Astrocyte (in vitro differentiated cells and primary cell): Measurements from ENCODE around the gene TRPM8. TPM values are rescaled to one million over a fixed set of nuclear protein-coding genes. Genes with fewer than 3 reads are reported as not detected.
A peak's percentile ranks its signal among the peaks of the same experiment; 100 is the strongest.

Experiments
- DNase-seq: peaks from one replicate; pipeline ENCODE4 v3.0.0-alpha.2; 2010; ENCODE audit warnings: low read depth
- FAIRE-seq: peaks from 2 replicates; lab custom pipeline; 2011; peaks lifted over from hg19 to GRCh38; lab: Jason Lieb, UNC
- H2AFZ ChIP-seq: 2 replicates; pipeline ENCODE4 v1.6.0; 2012; ENCODE audit warnings: low read depth, low read length, inconsistent platforms
- H3K27ac ChIP-seq: 2 replicates; pipeline ENCODE4 v1.5.1; 2011; ENCODE audit warnings: low read depth, low read length, inconsistent platforms
- H3K27me3 ChIP-seq: 2 replicates; pipeline ENCODE4 v1.6.0; 2011; ENCODE audit warnings: low read length, inconsistent platforms; ENCODE audit not compliant: insufficient read depth
- H3K36me3 ChIP-seq: 2 replicates; pipeline ENCODE4 v1.5.1; 2011; ENCODE audit warnings: low read length, inconsistent platforms; ENCODE audit not compliant: insufficient read depth
- H3K4me1 ChIP-seq: 2 replicates; pipeline ENCODE4 v1.5.1; 2011; ENCODE audit warnings: low read length, inconsistent platforms; ENCODE audit not compliant: insufficient read depth
- H3K4me2 ChIP-seq: 2 replicates; pipeline ENCODE4 v1.6.0; 2012; ENCODE audit warnings: low read length, inconsistent platforms
- H3K4me3 ChIP-seq: 2 replicates; pipeline ENCODE4 v1.5.1; 2011; ENCODE audit warnings: low read depth, mild to moderate bottlenecking, low read length, inconsistent platforms; ENCODE audit not compliant: insufficient read depth
- H3K79me2 ChIP-seq: 2 replicates; pipeline ENCODE4 v1.6.0; 2012; ENCODE audit warnings: mild to moderate bottlenecking, low read length, inconsistent platforms; ENCODE audit not compliant: insufficient read depth
- H3K9ac ChIP-seq: 2 replicates; pipeline ENCODE4 v1.6.0; 2012; ENCODE audit warnings: mild to moderate bottlenecking, low read length, inconsistent platforms
- H3K9me3 ChIP-seq: 2 replicates; pipeline ENCODE4 v1.5.1; 2012; ENCODE audit warnings: low read depth, mild to moderate bottlenecking, low read length, inconsistent platforms; ENCODE audit not compliant: insufficient read depth
- H4K20me1 ChIP-seq: 2 replicates; pipeline ENCODE4 v1.6.0; 2012; ENCODE audit warnings: low read length, inconsistent platforms; ENCODE audit not compliant: insufficient read depth
- H3K27ac Mint-ChIP-seq: one replicate; pipeline ENCODE4 v1.8.0; 2021; ENCODE audit warnings: mild to moderate bottlenecking, mixed read lengths; ENCODE audit not compliant: unreplicated experiment
- H3K27me3 Mint-ChIP-seq: one replicate; pipeline ENCODE4 v1.8.0; 2021; ENCODE audit warnings: low read depth, mixed read lengths; ENCODE audit not compliant: unreplicated experiment
- H3K36me3 Mint-ChIP-seq: one replicate; pipeline ENCODE4 v1.8.0; 2021; ENCODE audit warnings: low read depth, mixed read lengths; ENCODE audit not compliant: unreplicated experiment
- H3K4me1 Mint-ChIP-seq: one replicate; pipeline ENCODE4 v1.8.0; 2021; ENCODE audit warnings: low read depth, mixed read lengths; ENCODE audit not compliant: unreplicated experiment
- H3K4me3 Mint-ChIP-seq: one replicate; pipeline ENCODE4 v1.8.0; 2021; ENCODE audit warnings: mild to moderate bottlenecking, moderate library complexity, mixed read lengths; ENCODE audit not compliant: unreplicated experiment
- H3K9me3 Mint-ChIP-seq: one replicate; pipeline ENCODE4 v1.8.0; 2021; ENCODE audit warnings: mild to moderate bottlenecking, mixed read lengths; ENCODE audit not compliant: unreplicated experiment
- EZH2 ChIP-seq: IDR thresholded peaks from 2 replicates; pipeline ENCODE4 v1.6.1; 2012; ENCODE audit warnings: mild to moderate bottlenecking, low read length, inconsistent platforms; ENCODE audit not compliant: insufficient read depth
- total RNA-seq: library from RNA; stranded (reverse); gene quantifications from 2 replicates; pipeline ENCODE4 v1.2.1, GENCODE V29; 2021
- TF ChIP-seq, protein P1 (sequence below): IDR thresholded peaks from 2 replicates; pipeline ENCODE4 v1.5.1; 2011; ENCODE audit warnings: low read depth, mild to moderate bottlenecking, inconsistent platforms, low read length, moderate library complexity; ENCODE audit not compliant: insufficient read depth

The TRPM8 gene
- total RNA-seq, 1 donor from 2014 or later: 0.95 TPM

DNA sequence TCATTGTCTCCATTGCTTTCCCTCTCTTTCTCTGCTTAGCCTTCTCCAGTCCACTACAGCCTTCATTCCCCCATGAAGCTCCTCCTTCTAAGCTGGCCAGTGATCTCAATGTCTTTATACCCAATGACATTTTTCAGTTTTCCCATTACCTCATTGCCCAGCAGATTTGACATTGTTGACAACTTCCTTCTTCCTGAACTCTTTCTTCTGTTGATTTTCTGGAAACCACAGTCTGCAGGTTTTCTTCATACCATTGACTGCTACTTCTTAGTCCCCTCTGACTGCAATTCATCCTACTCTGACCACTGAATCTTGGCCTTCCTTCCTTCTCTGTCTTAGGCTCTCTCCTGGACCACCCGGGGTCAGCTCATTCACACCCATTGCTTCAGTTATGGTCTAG, 110.5 kb downstream of the TRPM8 start:
- Mint-ChIP-seq H3K36me3 (peaks cover 4% of the 10 kb centered on the region), H3K27me3 (peaks cover 14% of the 10 kb centered on the region)
- no peak for FAIRE-seq

DNA sequence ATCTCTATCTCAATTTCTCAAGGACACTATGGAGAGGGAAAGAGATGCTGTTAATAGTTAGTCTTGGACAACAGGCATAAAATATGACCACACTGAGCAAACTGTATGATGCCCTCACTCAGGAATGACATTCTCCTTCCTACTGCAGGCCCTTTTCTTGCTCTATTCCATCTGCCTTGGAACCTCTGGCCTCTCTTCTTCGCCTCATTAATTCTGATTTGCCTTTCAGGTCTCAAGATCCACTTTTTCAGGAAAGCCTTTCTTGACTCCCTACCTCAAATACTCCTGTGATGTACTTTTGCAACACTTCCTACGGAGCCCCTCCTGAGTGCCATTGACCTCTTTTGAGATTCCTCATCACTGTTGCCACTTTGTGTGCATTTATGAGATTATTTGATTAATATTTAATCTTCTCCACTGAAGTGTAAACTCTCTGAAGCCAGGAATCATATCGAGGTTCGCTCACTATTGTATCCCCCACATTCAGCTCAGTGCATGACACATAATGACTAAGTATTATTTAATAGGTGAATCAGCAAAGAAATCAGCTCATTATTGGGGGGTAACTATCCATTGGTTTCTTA, 112.1 kb downstream of the TRPM8 start:
- Histone ChIP-seq H3K27me3 (peaks cover 2% of the 10 kb centered on the region), H4K20me1 (no peaks in the 10 kb centered on the region), H3K4me2 (no peak overlapping the region), H3K9me3 (no peaks in the 10 kb centered on the region), H3K4me1 (peaks cover 24% of the 10 kb centered on the region), H3K9ac (no peak overlapping the region), H3K4me3 (no peak overlapping the region), H2AFZ (no peak overlapping the region), H3K27ac (no peak overlapping the region), H3K36me3 (no peaks in the 10 kb centered on the region), H3K79me2 (no peaks in the 10 kb centered on the region)
- TF ChIP-seq, protein P1, sequence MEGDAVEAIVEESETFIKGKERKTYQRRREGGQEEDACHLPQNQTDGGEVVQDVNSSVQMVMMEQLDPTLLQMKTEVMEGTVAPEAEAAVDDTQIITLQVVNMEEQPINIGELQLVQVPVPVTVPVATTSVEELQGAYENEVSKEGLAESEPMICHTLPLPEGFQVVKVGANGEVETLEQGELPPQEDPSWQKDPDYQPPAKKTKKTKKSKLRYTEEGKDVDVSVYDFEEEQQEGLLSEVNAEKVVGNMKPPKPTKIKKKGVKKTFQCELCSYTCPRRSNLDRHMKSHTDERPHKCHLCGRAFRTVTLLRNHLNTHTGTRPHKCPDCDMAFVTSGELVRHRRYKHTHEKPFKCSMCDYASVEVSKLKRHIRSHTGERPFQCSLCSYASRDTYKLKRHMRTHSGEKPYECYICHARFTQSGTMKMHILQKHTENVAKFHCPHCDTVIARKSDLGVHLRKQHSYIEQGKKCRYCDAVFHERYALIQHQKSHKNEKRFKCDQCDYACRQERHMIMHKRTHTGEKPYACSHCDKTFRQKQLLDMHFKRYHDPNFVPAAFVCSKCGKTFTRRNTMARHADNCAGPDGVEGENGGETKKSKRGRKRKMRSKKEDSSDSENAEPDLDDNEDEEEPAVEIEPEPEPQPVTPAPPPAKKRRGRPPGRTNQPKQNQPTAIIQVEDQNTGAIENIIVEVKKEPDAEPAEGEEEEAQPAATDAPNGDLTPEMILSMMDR: no peak
- TF ChIP-seq EZH2: no peak
- H3K27me3 Mint-ChIP-seq: peaks cover 14% of the 10 kb centered on the region
- DNase-seq: peak; percentile 71
- H3K27ac Mint-ChIP-seq: no peak overlapping the region
- peaks cover 8% of the 10 kb centered on the region for H3K4me1 Mint-ChIP-seq
- H3K9me3 Mint-ChIP-seq: peaks cover 9% of the 10 kb centered on the region
- H3K4me3 Mint-ChIP-seq: no peak overlapping the region
- H3K36me3 Mint-ChIP-seq: peaks cover 2% of the 10 kb centered on the region
- no peak for FAIRE-seq

More for the DNA sequence above, 110.5 kb downstream of the TRPM8 start:
- no peak overlapping the region for H3K27ac ChIP-seq
- no peaks in the 10 kb centered on the region for H3K36me3 ChIP-seq
- no peaks in the 10 kb centered on the region for H4K20me1 ChIP-seq
- H3K9ac ChIP-seq: no peak overlapping the region
- peaks cover 24% of the 10 kb centered on the region for H3K4me1 ChIP-seq
- TF ChIP-seq, protein P1: no peak
- no peak for TF ChIP-seq EZH2
- peaks cover 4% of the 10 kb centered on the region for H3K9me3 ChIP-seq
- no peak overlapping the region for H3K4me3 ChIP-seq
- H3K4me2 ChIP-seq: no peak overlapping the region
- Mint-ChIP-seq H3K4me1 (peaks cover 8% of the 10 kb centered on the region), H3K27ac (no peak overlapping the region), H3K9me3 (peaks cover 16% of the 10 kb centered on the region), H3K4me3 (no peak overlapping the region)
- H3K79me2 ChIP-seq: no peaks in the 10 kb centered on the region
- H2AFZ ChIP-seq: no peak overlapping the region
- peak; percentile 23 for DNase-seq
- H3K27me3 ChIP-seq: no peaks in the 10 kb centered on the region

DNA sequence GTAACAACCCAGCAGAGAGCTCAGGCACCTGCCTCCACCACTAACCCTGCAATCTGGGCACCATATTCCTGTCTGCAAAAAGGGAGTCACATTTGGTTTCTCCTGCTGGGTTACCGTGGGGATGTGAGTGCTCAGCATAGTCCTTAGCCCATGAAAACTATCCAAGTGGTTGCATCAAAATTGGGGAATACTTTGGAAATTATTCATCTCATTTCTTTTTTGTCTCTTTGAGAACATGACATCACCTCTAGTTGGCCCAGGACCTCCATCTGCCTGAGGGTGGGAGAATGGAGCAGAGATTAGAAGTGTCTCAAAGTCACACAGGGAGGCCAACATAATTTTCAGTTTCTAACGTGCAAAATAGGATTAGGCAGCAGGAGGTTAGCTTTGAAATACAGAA, 114.0 kb downstream of the TRPM8 start:
- no peak overlapping the region for H3K27ac ChIP-seq
- no peak overlapping the region for H3K9ac ChIP-seq
- TF ChIP-seq, protein P1: no peak
- TF ChIP-seq EZH2: no peak
- FAIRE-seq (no peak), DNase-seq (peak; percentile 45)
- no peak overlapping the region for H3K4me2 ChIP-seq
- no peaks in the 10 kb centered on the region for H3K79me2 ChIP-seq
- H3K27me3 ChIP-seq: peaks cover 6% of the 10 kb centered on the region
- no peak overlapping the region for H2AFZ ChIP-seq
- Mint-ChIP-seq H3K27me3 (peaks cover 11% of the 10 kb centered on the region), H3K36me3 (peaks cover 2% of the 10 kb centered on the region), H3K4me3 (no peak overlapping the region), H3K4me1 (peaks cover 8% of the 10 kb centered on the region), H3K27ac (no peak overlapping the region), H3K9me3 (peaks cover 9% of the 10 kb centered on the region)
- no peaks in the 10 kb centered on the region for H4K20me1 ChIP-seq
- no peak overlapping the region for H3K4me3 ChIP-seq
- H3K9me3 ChIP-seq: no peaks in the 10 kb centered on the region
- peaks cover 18% of the 10 kb centered on the region for H3K4me1 ChIP-seq
- no peaks in the 10 kb centered on the region for H3K36me3 ChIP-seq
